Activated T-helper 17 cell treated with anti-CD3 and anti-CD28 coated beads, Interleukin-2, amount 50 U/mL, for 72 hours (primary cell): ENCODE results near the gene SPRR3. TPM values are rescaled to one million over a fixed set of nuclear protein-coding genes. Genes with fewer than 3 reads are reported as not detected.
"Not testable (repeated sequence)": the region's sequence is repeated elsewhere in the genome, so short reads cannot be mapped to it uniquely, and the experiment has no call there.

Experiments
- ATAC-seq: fragments of 150-1000 bp; cut with Tn5 transposase; replicated peaks from 2 replicates; pipeline ENCODE4 v1.10.0; 2021; ENCODE audit warnings: mild to moderate bottlenecking, moderate library complexity
- H3K27ac Mint-ChIP-seq: one replicate; pipeline ENCODE4 v1.8.0; 2022; ENCODE audit warnings: mixed read lengths
- H3K27me3 Mint-ChIP-seq: one replicate; pipeline ENCODE4 v1.8.0; 2022; ENCODE audit warnings: mixed read lengths
- H3K36me3 Mint-ChIP-seq: one replicate; pipeline ENCODE4 v1.8.0; 2022; ENCODE audit warnings: low read depth, mild to moderate bottlenecking, mixed read lengths
- H3K4me1 Mint-ChIP-seq: one replicate; pipeline ENCODE4 v1.8.0; 2022; ENCODE audit warnings: mixed read lengths
- H3K4me3 Mint-ChIP-seq: one replicate; pipeline ENCODE4 v1.8.0; 2022; ENCODE audit warnings: mild to moderate bottlenecking, mixed read lengths
- H3K9me3 Mint-ChIP-seq: one replicate; pipeline ENCODE4 v1.8.0; 2022; ENCODE audit warnings: mixed read lengths
- total RNA-seq, 2 donors: library from RNA; stranded (reverse); gene quantifications; one replicate each; pipeline ENCODE4 v1.2.3, GENCODE V29; 2022

SPRR3 gene
- total RNA-seq, 2 donors from 2014 or later: not detected

GRCh38 chr1:153000294-153000693 lies 1.3 kb upstream of the SPRR3 start:
- ATAC-seq: no peak
- Mint-ChIP-seq H3K9me3 (no peaks in the 10 kb centered on the region), H3K27ac (no peak overlapping the region), H3K36me3 (no peaks in the 10 kb centered on the region), H3K4me3 (no peak overlapping the region), H3K4me1 (no peaks in the 10 kb centered on the region), H3K27me3 (peaks cover 29% of the 10 kb centered on the region)

GRCh38 chr1:153011235-153011758 lies 9.7 kb downstream of the SPRR3 start:
- not testable (repeated sequence) for H3K36me3 Mint-ChIP-seq, H3K4me1 Mint-ChIP-seq, H3K4me3 Mint-ChIP-seq, H3K27ac Mint-ChIP-seq, ATAC-seq, H3K9me3 Mint-ChIP-seq
- H3K27me3 Mint-ChIP-seq: peaks cover 13% of the 10 kb centered on the region

GRCh38 chr1:153021829-153022228 lies 20.3 kb downstream of the SPRR3 start:
- not testable (repeated sequence) for ATAC-seq, H3K27ac Mint-ChIP-seq, H3K36me3 Mint-ChIP-seq, H3K9me3 Mint-ChIP-seq, H3K4me1 Mint-ChIP-seq, H3K4me3 Mint-ChIP-seq
- H3K27me3 Mint-ChIP-seq: peaks cover 32% of the 10 kb centered on the region

- not testable (repeated sequence) for ATAC-seq, H3K4me1 Mint-ChIP-seq, H3K9me3 Mint-ChIP-seq, H3K4me3 Mint-ChIP-seq, H3K27ac Mint-ChIP-seq, H3K36me3 Mint-ChIP-seq
- peaks cover 31% of the 10 kb centered on the region for H3K27me3 Mint-ChIP-seq
Observed at GRCh38 chr1:153022340-153022739, 20.8 kb downstream of the SPRR3 start.

- H3K9me3 Mint-ChIP-seq: no peaks in the 10 kb centered on the region
- no peak overlapping the region for H3K27ac Mint-ChIP-seq
- no peaks in the 10 kb centered on the region for H3K4me1 Mint-ChIP-seq
- H3K27me3 Mint-ChIP-seq: peaks cover 31% of the 10 kb centered on the region
- no peak overlapping the region for H3K4me3 Mint-ChIP-seq
- ATAC-seq: no peak
- H3K36me3 Mint-ChIP-seq: no peaks in the 10 kb centered on the region
Observed at GRCh38 chr1:153023109-153023508, 21.6 kb downstream of the SPRR3 start.

- no peaks in the 10 kb centered on the region for H3K9me3 Mint-ChIP-seq
- H3K4me3 Mint-ChIP-seq: no peak overlapping the region
- H3K27me3 Mint-ChIP-seq: peaks cover 34% of the 10 kb centered on the region
- no peak overlapping the region for H3K27ac Mint-ChIP-seq
- ATAC-seq: no peak
- H3K36me3 Mint-ChIP-seq: no peaks in the 10 kb centered on the region
- no peaks in the 10 kb centered on the region for H3K4me1 Mint-ChIP-seq
Observed at GRCh38 chr1:153024413-153024812, 22.9 kb downstream of the SPRR3 start.

DNA sequence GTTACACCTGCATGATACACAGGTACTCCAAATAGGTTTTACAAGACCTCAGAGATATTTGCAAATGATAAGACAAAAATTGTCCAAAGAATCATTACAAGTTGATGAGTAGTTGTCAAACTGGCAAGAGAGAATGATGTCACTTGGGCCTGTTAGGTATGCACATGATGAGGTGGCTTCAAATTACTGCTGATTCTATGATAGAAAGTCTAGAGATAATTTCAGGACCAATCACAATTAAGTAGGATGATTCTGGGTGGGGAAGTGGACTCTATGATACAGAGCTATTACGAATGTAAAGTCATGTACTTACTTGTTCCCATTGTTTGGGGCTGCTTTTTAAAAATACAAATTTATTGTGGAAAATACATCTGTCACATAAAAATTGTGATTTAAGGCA lies 24.2 kb downstream of the SPRR3 start:
- Mint-ChIP-seq H3K27me3 (peaks cover 29% of the 10 kb centered on the region), H3K4me1 (no peaks in the 10 kb centered on the region), H3K27ac (no peak overlapping the region), H3K4me3 (no peak overlapping the region), H3K9me3 (no peaks in the 10 kb centered on the region), H3K36me3 (no peaks in the 10 kb centered on the region)
- ATAC-seq: no peak

DNA sequence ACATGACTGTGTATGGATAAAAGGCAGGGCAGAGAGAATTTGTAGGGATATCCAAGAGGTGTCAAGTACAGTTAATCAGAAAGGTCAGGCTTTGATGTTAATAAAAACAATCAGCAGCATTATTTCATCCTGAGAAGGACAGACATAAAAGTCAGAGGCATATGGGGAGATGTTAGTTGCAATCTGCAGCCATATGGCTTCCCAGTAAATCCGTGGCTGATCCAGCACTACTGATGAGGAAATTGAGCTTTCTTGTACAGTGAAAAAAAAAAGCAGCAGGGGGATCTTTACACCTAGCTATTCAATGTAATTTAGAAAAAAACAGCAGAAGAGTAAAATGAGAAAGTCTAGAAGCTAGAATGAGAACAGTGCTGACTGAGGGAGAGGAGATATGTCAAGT lies 27.2 kb downstream of the SPRR3 start:
- Mint-ChIP-seq H3K36me3 (no peaks in the 10 kb centered on the region), H3K4me3 (no peak overlapping the region), H3K9me3 (no peaks in the 10 kb centered on the region), H3K4me1 (no peaks in the 10 kb centered on the region), H3K27ac (no peak overlapping the region), H3K27me3 (peaks cover 17% of the 10 kb centered on the region)
- no peak for ATAC-seq

GRCh38 chr1:153030895-153031294 lies 29.3 kb downstream of the SPRR3 start, which contains the start of gene SPRR1B:
Gene SPRR1B (plus strand): TSS chr1:153031203. CDS start chr1:153032346, 1,143 bp downstream.
- Mint-ChIP-seq H3K9me3 (no peaks in the 10 kb centered on the region), H3K4me1 (no peaks in the 10 kb centered on the region), H3K27me3 (peaks cover 13% of the 10 kb centered on the region), H3K27ac (no peak within 1 kb of the TSS), H3K36me3 (no peaks in the 10 kb centered on the region), H3K4me3 (no peak within 1 kb of the TSS)
- ATAC-seq: no peak

- H3K36me3 Mint-ChIP-seq: no peaks in the 10 kb centered on the region
- peaks cover 13% of the 10 kb centered on the region for H3K27me3 Mint-ChIP-seq
- no peaks in the 10 kb centered on the region for H3K9me3 Mint-ChIP-seq
- no peaks in the 10 kb centered on the region for H3K4me1 Mint-ChIP-seq
- no peak for ATAC-seq
- no peak overlapping the region for H3K4me3 Mint-ChIP-seq
- H3K27ac Mint-ChIP-seq: no peak overlapping the region
Observed at GRCh38 chr1:153032073-153032472, 30.5 kb downstream of the SPRR3 start.

DNA sequence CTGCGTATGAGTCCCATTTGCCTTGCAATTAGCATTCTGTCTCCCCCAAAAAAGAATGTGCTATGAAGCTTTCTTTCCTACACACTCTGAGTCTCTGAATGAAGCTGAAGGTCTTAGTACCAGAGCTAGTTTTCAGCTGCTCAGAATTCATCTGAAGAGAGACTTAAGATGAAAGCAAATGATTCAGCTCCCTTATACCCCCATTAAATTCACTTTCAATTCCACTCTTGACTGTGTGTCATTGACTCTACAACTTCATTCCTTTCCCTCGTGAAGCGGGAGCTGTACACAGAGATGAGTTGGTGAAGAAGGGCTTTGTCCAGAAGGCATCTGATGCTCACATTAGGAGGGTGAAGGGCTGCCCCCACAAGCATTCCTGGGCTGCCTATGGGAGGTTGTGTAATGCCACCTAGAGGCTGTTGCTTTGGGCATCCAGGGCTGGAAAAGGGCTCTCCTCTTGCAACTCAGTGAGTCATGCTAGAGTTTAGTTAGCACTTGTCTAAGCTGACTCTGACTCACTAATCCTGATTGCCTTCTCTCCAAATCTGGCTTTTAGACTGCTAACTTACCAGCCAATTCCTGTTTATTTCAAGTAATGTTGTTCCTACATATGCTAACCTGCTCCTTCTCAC lies 31.2 kb downstream of the SPRR3 start:
- Mint-ChIP-seq H3K4me3 (no peak overlapping the region), H3K36me3 (no peaks in the 10 kb centered on the region), H3K27ac (no peak overlapping the region), H3K4me1 (no peaks in the 10 kb centered on the region), H3K9me3 (no peaks in the 10 kb centered on the region), H3K27me3 (peaks cover 16% of the 10 kb centered on the region)
- peak; percentile 39 for ATAC-seq

GRCh38 chr1:153035211-153035610 lies 33.7 kb downstream of the SPRR3 start:
- peaks cover 17% of the 10 kb centered on the region for H3K27me3 Mint-ChIP-seq
- no peak overlapping the region for H3K4me3 Mint-ChIP-seq
- H3K36me3 Mint-ChIP-seq: no peaks in the 10 kb centered on the region
- no peaks in the 10 kb centered on the region for H3K4me1 Mint-ChIP-seq
- H3K9me3 Mint-ChIP-seq: no peaks in the 10 kb centered on the region
- H3K27ac Mint-ChIP-seq: no peak overlapping the region
- no peak for ATAC-seq

- H3K4me1 Mint-ChIP-seq: no peaks in the 10 kb centered on the region
- no peak for ATAC-seq
- H3K9me3 Mint-ChIP-seq: no peaks in the 10 kb centered on the region
Observed at GRCh38 chr1:153040950-153041631, 39.5 kb downstream of the SPRR3 start, which contains the start of gene SPRR2D. Gene SPRR2D (minus strand): TSS chr1:153041120. CDS start chr1:153040346, 774 bp downstream.

DNA sequence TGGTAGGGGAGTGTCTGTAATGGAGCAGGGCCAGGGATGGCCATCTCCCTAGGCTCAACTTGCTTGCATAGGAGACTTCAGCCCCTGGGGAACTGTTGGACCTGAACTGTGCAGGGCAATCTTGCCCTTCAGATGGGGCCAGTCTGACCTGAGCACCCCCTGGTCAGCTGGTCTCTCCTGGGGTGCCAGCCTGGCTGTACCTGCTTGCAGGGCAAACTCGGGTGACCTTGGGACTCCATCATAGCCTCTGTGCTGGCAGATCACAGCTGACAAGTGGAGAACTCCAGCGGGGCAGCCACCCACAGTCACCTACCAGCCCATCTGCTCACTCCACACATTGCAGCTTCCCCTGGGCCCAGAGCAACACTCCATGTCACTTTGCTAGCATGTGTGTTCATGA lies 47.7 kb downstream of the SPRR3 start:
- no peak overlapping the region for H3K4me3 Mint-ChIP-seq
- H3K9me3 Mint-ChIP-seq: peaks cover 3% of the 10 kb centered on the region
- no peaks in the 10 kb centered on the region for H3K4me1 Mint-ChIP-seq
- H3K27ac Mint-ChIP-seq: no peak overlapping the region
- H3K36me3 Mint-ChIP-seq: no peaks in the 10 kb centered on the region
- H3K27me3 Mint-ChIP-seq: peaks cover 62% of the 10 kb centered on the region
- no peak for ATAC-seq

More at GRCh38 chr1:153040950-153041631, 39.5 kb downstream of the SPRR3 start, which contains the start of gene SPRR2D:
- no peaks in the 10 kb centered on the region for H3K36me3 Mint-ChIP-seq
- peaks cover 55% of the 10 kb centered on the region for H3K27me3 Mint-ChIP-seq
- H3K27ac Mint-ChIP-seq: no peak within 1 kb of the TSS
- no peak within 1 kb of the TSS for H3K4me3 Mint-ChIP-seq
